Measurements from ENCODE around the gene PRDM16.

Gene PRDM16

DNA sequence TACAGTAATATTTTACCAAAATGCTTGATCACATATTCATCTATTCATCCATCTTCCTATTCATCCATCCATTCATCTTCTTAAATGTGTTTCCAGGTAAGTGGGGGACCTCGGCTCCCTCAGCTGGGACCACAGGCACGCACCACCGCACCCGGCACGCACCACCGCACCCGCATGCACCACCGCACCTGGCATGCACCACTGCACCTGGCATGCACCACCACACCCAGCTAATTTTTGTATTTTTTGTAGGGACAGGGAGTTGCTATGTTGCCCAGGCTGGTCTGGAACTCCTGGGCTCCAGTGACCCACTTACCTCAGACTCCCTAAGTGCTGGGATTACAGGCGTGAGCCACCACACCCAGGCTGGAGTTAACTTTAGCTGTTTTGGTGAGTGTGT lies 26.5 kb upstream of the PRDM16 start:
- no peaks in the 10 kb centered on the region for H3K9me3 ChIP-seq (replicated peaks in 1 of 2; ENCODE audit: control insufficient read depth in 2 of 2, insufficient read depth in 1 of 2, low read depth in 1 of 2, low read length in 2 of 2)
- no peak overlapping the region for H2BK5ac ChIP-seq (ENCODE audit: low read length)
- peaks cover 0 to 23% (median 3%) of the 10 kb centered on the region in 3 experiments for H3K27me3 ChIP-seq (ENCODE audit: control insufficient read depth in 3 of 3, insufficient read depth in 3 of 3, low read depth in 1 of 3, low read length in 3 of 3)
- H2BK15ac ChIP-seq (ENCODE audit: low read length): no peak overlapping the region
- no peak overlapping the region for H2BK12ac ChIP-seq (ENCODE audit: low read length)
- peak overlapping the region; percentile 15 for H3K14ac ChIP-seq (ENCODE audit: low read length)
- H4K91ac ChIP-seq (ENCODE audit: low read depth, low read length, poor library complexity): no peak overlapping the region
- no peak overlapping the region for H3K4me3 ChIP-seq (ENCODE audit: low read length in 2 of 2)
- no peak overlapping the region for H2AK5ac ChIP-seq (ENCODE audit: low read depth, low read length)
- H2AFZ ChIP-seq (ENCODE audit: low read length): no peak overlapping the region
- no peak overlapping the region for H3K4me2 ChIP-seq (ENCODE audit: insufficient read depth, low read length, poor library complexity, severe bottlenecking)
- peaks cover 2% of the 10 kb centered on the region for H3K79me1 ChIP-seq (ENCODE audit: low read depth, low read length)
- no CpG with 5 or more reads among the region's 9 CpGs for WGBS, 2 donors (ENCODE audit: extremely low coverage in 2 of 2, insufficient read length in 2 of 2, insufficient replicate concordance in 1 of 2)
- no peaks in the 10 kb centered on the region for H3K36me3 ChIP-seq (replicated peaks in 1 of 2; ENCODE audit: control insufficient read depth in 2 of 2, insufficient read depth in 2 of 2, low read length in 2 of 2)
- no peak overlapping the region for H3K9ac ChIP-seq (ENCODE audit: low read depth, low read length, poor library complexity)
- no peak overlapping the region for H3K4ac ChIP-seq (ENCODE audit: low read length)
- no peak overlapping the region for H3K18ac ChIP-seq (ENCODE audit: low read length)
- H4K8ac ChIP-seq (ENCODE audit: low read depth, low read length): no peak overlapping the region
- no peak overlapping the region for H3K23ac ChIP-seq (ENCODE audit: low read depth, low read length, poor library complexity)
- H3K4me1 ChIP-seq (ENCODE audit: control insufficient read depth in 2 of 2, insufficient read depth in 1 of 2, low read depth in 1 of 2, low read length in 2 of 2): no peaks in the 10 kb centered on the region
- DNase-seq (ENCODE audit: low spot score): no peak
- no peak overlapping the region for H2BK120ac ChIP-seq (ENCODE audit: low read depth, low read length)
- no peak overlapping the region for H3K27ac ChIP-seq (replicated peaks; ENCODE audit: low read length)

- Histone ChIP-seq H2BK15ac (ENCODE audit: low read length) (peak overlapping the region; percentile 45), H3K4me2 (ENCODE audit: insufficient read depth, low read length, poor library complexity, severe bottlenecking) (no peak overlapping the region), H2BK120ac (ENCODE audit: low read depth, low read length) (no peak overlapping the region), H3K9me3 (replicated peaks in 1 of 2; ENCODE audit: control insufficient read depth in 2 of 2, insufficient read depth in 1 of 2, low read depth in 1 of 2, low read length in 2 of 2) (peaks cover 0 to 7% of the 10 kb centered on the region in 2 donors), H3K27me3 (ENCODE audit: control insufficient read depth in 3 of 3, insufficient read depth in 3 of 3, low read depth in 1 of 3, low read length in 3 of 3) (peaks cover 0 to 2% (median 2%) of the 10 kb centered on the region in 3 experiments), H3K14ac (ENCODE audit: low read length) (no peak overlapping the region), H4K8ac (ENCODE audit: low read depth, low read length) (no peak overlapping the region), H3K18ac (ENCODE audit: low read length) (peak overlapping the region; percentile 38), H3K4me1 (ENCODE audit: control insufficient read depth in 2 of 2, insufficient read depth in 1 of 2, low read depth in 1 of 2, low read length in 2 of 2) (no peaks in the 10 kb centered on the region), H3K79me1 (ENCODE audit: low read depth, low read length) (no peaks in the 10 kb centered on the region), H3K4me3 (ENCODE audit: low read length in 2 of 2) (no peak overlapping the region), H3K9ac (ENCODE audit: low read depth, low read length, poor library complexity) (no peak overlapping the region), H2BK5ac (ENCODE audit: low read length) (no peak overlapping the region), H2AK5ac (ENCODE audit: low read depth, low read length) (peak overlapping the region; percentile 83), H4K91ac (ENCODE audit: low read depth, low read length, poor library complexity) (no peak overlapping the region), H3K36me3 (replicated peaks in 1 of 2; ENCODE audit: control insufficient read depth in 2 of 2, insufficient read depth in 2 of 2, low read length in 2 of 2) (no peaks in the 10 kb centered on the region), H3K27ac (replicated peaks; ENCODE audit: low read length) (no peak overlapping the region), H3K23ac (ENCODE audit: low read depth, low read length, poor library complexity) (peak overlapping the region; percentile 89), H2AFZ (ENCODE audit: low read length) (no peak overlapping the region), H3K4ac (ENCODE audit: low read length) (no peak overlapping the region), H2BK12ac (ENCODE audit: low read length) (no peak overlapping the region)
- no peak for DNase-seq (ENCODE audit: low spot score)
- no CpG with 5 or more reads among the region's 7 CpGs for whole genome bisulfite sequencing, 2 donors (ENCODE audit: extremely low coverage in 2 of 2, insufficient read length in 2 of 2, insufficient replicate concordance in 1 of 2)
These were observed 19.8 kb upstream of the PRDM16 start for GRCh38 chr1:3049164-3049563.

DNA sequence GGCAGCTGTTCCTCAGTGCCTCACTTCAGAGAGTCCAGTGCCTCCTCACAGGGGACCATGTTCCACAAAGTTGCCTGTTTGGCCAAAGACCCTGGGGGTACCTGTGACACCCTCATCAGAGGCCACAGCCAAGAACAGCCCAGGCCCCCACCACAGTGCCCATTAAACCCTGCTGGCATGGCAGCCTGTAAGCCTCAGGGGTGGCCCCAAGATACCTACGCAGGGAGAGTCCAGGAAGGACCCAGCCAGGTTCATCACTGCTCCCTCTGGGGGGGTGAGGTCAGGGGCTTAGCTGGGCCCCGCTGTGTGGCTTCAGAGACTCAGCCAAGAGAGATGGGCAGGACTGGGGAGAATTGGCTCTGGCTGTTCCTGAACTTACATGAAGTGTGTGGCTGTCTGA lies 19.1 kb upstream of the PRDM16 start:
- no peak overlapping the region for H3K4ac ChIP-seq (ENCODE audit: low read length)
- H3K18ac ChIP-seq (ENCODE audit: low read length): peak overlapping the region; percentile 83
- no peak overlapping the region for H2BK5ac ChIP-seq (ENCODE audit: low read length)
- WGBS, 2 donors (ENCODE audit: extremely low coverage in 2 of 2, insufficient read length in 2 of 2, insufficient replicate concordance in 1 of 2): no CpG with 5 or more reads among the region's 2 CpGs
- no peak overlapping the region for H2AFZ ChIP-seq (ENCODE audit: low read length)
- no peak overlapping the region for H2BK15ac ChIP-seq (ENCODE audit: low read length)
- no peaks in the 10 kb centered on the region for H3K4me1 ChIP-seq (ENCODE audit: control insufficient read depth in 2 of 2, insufficient read depth in 1 of 2, low read depth in 1 of 2, low read length in 2 of 2)
- H3K4me3 ChIP-seq (ENCODE audit: low read length in 2 of 2): no peak overlapping the region
- H4K91ac ChIP-seq (ENCODE audit: low read depth, low read length, poor library complexity): no peak overlapping the region
- no peak overlapping the region for H3K27ac ChIP-seq (replicated peaks; ENCODE audit: low read length)
- no peak overlapping the region for H2BK120ac ChIP-seq (ENCODE audit: low read depth, low read length)
- H4K8ac ChIP-seq (ENCODE audit: low read depth, low read length): no peak overlapping the region
- H3K9ac ChIP-seq (ENCODE audit: low read depth, low read length, poor library complexity): no peak overlapping the region
- no peaks in the 10 kb centered on the region for H3K36me3 ChIP-seq (replicated peaks in 1 of 2; ENCODE audit: control insufficient read depth in 2 of 2, insufficient read depth in 2 of 2, low read length in 2 of 2)
- H3K23ac ChIP-seq (ENCODE audit: low read depth, low read length, poor library complexity): no peak overlapping the region
- no peak overlapping the region for H3K14ac ChIP-seq (ENCODE audit: low read length)
- H2BK12ac ChIP-seq (ENCODE audit: low read length): no peak overlapping the region
- H3K4me2 ChIP-seq (ENCODE audit: insufficient read depth, low read length, poor library complexity, severe bottlenecking): no peak overlapping the region
- H2AK5ac ChIP-seq (ENCODE audit: low read depth, low read length): no peak overlapping the region
- H3K9me3 ChIP-seq (replicated peaks in 1 of 2; ENCODE audit: control insufficient read depth in 2 of 2, insufficient read depth in 1 of 2, low read depth in 1 of 2, low read length in 2 of 2): peaks cover 0 to 7% of the 10 kb centered on the region in 2 donors
- no peak for DNase-seq (ENCODE audit: low spot score)
- H3K79me1 ChIP-seq (ENCODE audit: low read depth, low read length): no peaks in the 10 kb centered on the region
- H3K27me3 ChIP-seq (ENCODE audit: control insufficient read depth in 3 of 3, insufficient read depth in 3 of 3, low read depth in 1 of 3, low read length in 3 of 3): peaks cover 0 to 6% (median 2%) of the 10 kb centered on the region in 3 experiments

DNA sequence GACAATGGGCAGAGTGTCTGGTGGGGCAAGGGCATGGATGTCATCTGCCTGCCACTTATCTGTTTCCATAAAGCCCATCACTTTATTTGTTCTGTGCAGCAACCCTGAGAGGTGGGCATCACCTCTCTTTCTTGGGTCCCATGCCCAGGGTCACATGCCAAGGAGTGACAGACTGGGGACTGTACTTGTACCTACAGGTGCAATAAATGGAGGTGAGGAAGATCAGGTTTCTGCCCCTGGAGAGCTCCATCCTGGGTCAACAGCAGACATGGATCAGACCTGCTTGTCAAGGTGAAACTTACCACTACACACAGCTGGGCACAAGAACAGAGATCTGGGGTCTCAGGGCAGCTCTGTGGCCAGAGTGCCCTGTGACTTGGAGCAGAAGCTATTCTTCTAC lies 18.4 kb upstream of the PRDM16 start:
- Histone ChIP-seq H2AK5ac (ENCODE audit: low read depth, low read length) (no peak overlapping the region), H3K18ac (ENCODE audit: low read length) (peak overlapping the region; percentile 4), H2AFZ (ENCODE audit: low read length) (no peak overlapping the region), H3K14ac (ENCODE audit: low read length) (no peak overlapping the region), H3K4me2 (ENCODE audit: insufficient read depth, low read length, poor library complexity, severe bottlenecking) (no peak overlapping the region), H4K91ac (ENCODE audit: low read depth, low read length, poor library complexity) (no peak overlapping the region), H3K4ac (ENCODE audit: low read length) (no peak overlapping the region), H3K27ac (replicated peaks; ENCODE audit: low read length) (no peak overlapping the region), H2BK5ac (ENCODE audit: low read length) (no peak overlapping the region), H3K4me3 (ENCODE audit: low read length in 2 of 2) (no peak overlapping the region), H3K9ac (ENCODE audit: low read depth, low read length, poor library complexity) (no peak overlapping the region), H3K9me3 (replicated peaks in 1 of 2; ENCODE audit: control insufficient read depth in 2 of 2, insufficient read depth in 1 of 2, low read depth in 1 of 2, low read length in 2 of 2) (peaks cover 0 to 7% of the 10 kb centered on the region in 2 donors), H3K23ac (ENCODE audit: low read depth, low read length, poor library complexity) (no peak overlapping the region), H4K8ac (ENCODE audit: low read depth, low read length) (no peak overlapping the region), H2BK12ac (ENCODE audit: low read length) (no peak overlapping the region), H3K4me1 (ENCODE audit: control insufficient read depth in 2 of 2, insufficient read depth in 1 of 2, low read depth in 1 of 2, low read length in 2 of 2) (no peaks in the 10 kb centered on the region), H3K36me3 (replicated peaks in 1 of 2; ENCODE audit: control insufficient read depth in 2 of 2, insufficient read depth in 2 of 2, low read length in 2 of 2) (no peaks in the 10 kb centered on the region), H3K27me3 (ENCODE audit: control insufficient read depth in 3 of 3, insufficient read depth in 3 of 3, low read depth in 1 of 3, low read length in 3 of 3) (peaks cover 0 to 6% (median 2%) of the 10 kb centered on the region in 3 experiments), H3K79me1 (ENCODE audit: low read depth, low read length) (no peaks in the 10 kb centered on the region), H2BK15ac (ENCODE audit: low read length) (no peak overlapping the region), H2BK120ac (ENCODE audit: low read depth, low read length) (no peak overlapping the region)
- no peak for DNase-seq (ENCODE audit: low spot score)

All from neuronal stem cell (in vitro differentiated cells).